SK-N-SH treated with all-trans-retinoic acid at 6 μM for 48 hours (cell line): Measurements from ENCODE around the gene CCNJ.

Experiments
- ATAC-seq: fragments of 200-7000 bp; cut with Tn5 transposase; 3 replicates; pipeline ENCODE4 v1.9.1; 2020; ENCODE audit warnings: mild to moderate bottlenecking, moderate library complexity
- ARNTL ChIP-seq: fragments of 450-650 bp; formaldehyde crosslinking; IDR thresholded peaks from 2 replicates; pipeline ENCODE4 v1.5.0; 2020; ENCODE audit warnings: low read depth, mild to moderate bottlenecking, moderate library complexity, borderline replicate concordance
- BACH2 ChIP-seq: fragments of 250-450 bp; sonication (Bioruptor Pico); IDR thresholded peaks from 2 replicates; pipeline ENCODE4 v1.9.0; 2021; ENCODE audit warnings: mild to moderate bottlenecking, borderline replicate concordance
- CSDC2 ChIP-seq: fragments of 250-450 bp; sonication (Bioruptor Pico); IDR thresholded peaks from 2 replicates; pipeline ENCODE4 v1.5.0; 2020; ENCODE audit warnings: mild to moderate bottlenecking, moderate library complexity
- ESRRG ChIP-seq: fragments of 250-450 bp; sonication (Bioruptor Pico); IDR thresholded peaks from 2 replicates; pipeline ENCODE4 v1.6.1; 2021; ENCODE audit warnings: mild to moderate bottlenecking
- ISL1 ChIP-seq: fragments of 250-450 bp; sonication (Bioruptor Pico); IDR thresholded peaks from 2 replicates; pipeline ENCODE4 v2.1.2; 2022; ENCODE audit warnings: mild to moderate bottlenecking, moderate library complexity
- OSR1 ChIP-seq: fragments of 250-450 bp; sonication (Bioruptor Pico); IDR thresholded peaks from 2 replicates; pipeline ENCODE4 v1.8.0; 2022; ENCODE audit warnings: moderate library complexity, mild to moderate bottlenecking, inconsistent platforms
- PPARA ChIP-seq: fragments of 250-450 bp; sonication (Bioruptor Pico); IDR thresholded peaks from 2 replicates; pipeline ENCODE4 v1.5.0; 2020; ENCODE audit warnings: mild to moderate bottlenecking, borderline replicate concordance
- RARB ChIP-seq: fragments of 250-450 bp; sonication (Bioruptor Pico); IDR thresholded peaks from 2 replicates; pipeline ENCODE4 v1.8.0; 2021; ENCODE audit warnings: mild to moderate bottlenecking, moderate library complexity
- TCF4 ChIP-seq: fragments of 250-450 bp; sonication (Bioruptor Pico); IDR thresholded peaks from 2 replicates; pipeline ENCODE4 v1.8.0; 2021; ENCODE audit warnings: mild to moderate bottlenecking, moderate library complexity, borderline replicate concordance
- TOX ChIP-seq: fragments of 250-450 bp; sonication (Bioruptor Pico); IDR thresholded peaks from 2 replicates; pipeline ENCODE4 v1.8.0; 2021; ENCODE audit warnings: mild to moderate bottlenecking, moderate library complexity, borderline replicate concordance
- ZC3H10 ChIP-seq: fragments of 250-450 bp; sonication (Bioruptor Pico); IDR thresholded peaks from 2 replicates; pipeline ENCODE4 v1.5.1; 2021; ENCODE audit warnings: mild to moderate bottlenecking, moderate library complexity
- ZFP3 ChIP-seq: fragments of 250-450 bp; sonication (Bioruptor Pico); IDR thresholded peaks from 2 replicates; pipeline ENCODE4 v1.5.0; 2020; ENCODE audit warnings: mild to moderate bottlenecking, moderate library complexity
- ZFP30 ChIP-seq: fragments of 450-650 bp; formaldehyde crosslinking; IDR thresholded peaks from 2 replicates; pipeline ENCODE4 v1.5.0; 2022; ENCODE audit warnings: mild to moderate bottlenecking, moderate library complexity
- ZNF565 ChIP-seq: fragments of 450-650 bp; formaldehyde crosslinking; conservative IDR thresholded peaks from 2 replicates; pipeline ENCODE4 v1.5.0; 2020; ENCODE audit warnings: low read depth, mild to moderate bottlenecking, moderate library complexity
- ZNF70 ChIP-seq: fragments of 450-650 bp; formaldehyde crosslinking; IDR thresholded peaks from 2 replicates; pipeline ENCODE4 v1.5.0; 2020; ENCODE audit warnings: mild to moderate bottlenecking, moderate library complexity
- ZNF8 ChIP-seq: fragments of 450-650 bp; formaldehyde crosslinking; IDR thresholded peaks from 2 replicates; pipeline ENCODE4 v1.5.0; 2020; ENCODE audit warnings: mild to moderate bottlenecking, moderate library complexity
- TF ChIP-seq, protein P1 (sequence below): fragments of 250-450 bp; sonication (Bioruptor Pico); IDR thresholded peaks from 2 replicates; pipeline ENCODE4 v1.8.0; 2020; ENCODE audit warnings: mild to moderate bottlenecking, moderate library complexity, borderline replicate concordance
- TF ChIP-seq, protein P2 (sequence below): fragments of 250-450 bp; sonication (Bioruptor Pico); IDR thresholded peaks from 2 replicates; pipeline ENCODE4 v1.5.1; 2021; ENCODE audit warnings: mild to moderate bottlenecking, moderate library complexity
- TF ChIP-seq, protein P3 (sequence below): fragments of 250-450 bp; sonication (Bioruptor Pico); IDR thresholded peaks from 2 replicates; pipeline ENCODE4 v1.5.1; 2020; ENCODE audit warnings: low read depth, mild to moderate bottlenecking, moderate library complexity
- TF ChIP-seq, protein P4 (sequence below): fragments of 250-450 bp; sonication (Bioruptor Pico); IDR thresholded peaks from 2 replicates; pipeline ENCODE4 v1.8.0; 2021; ENCODE audit warnings: low read depth, mild to moderate bottlenecking, moderate library complexity, borderline replicate concordance

CCNJ gene

DNA sequence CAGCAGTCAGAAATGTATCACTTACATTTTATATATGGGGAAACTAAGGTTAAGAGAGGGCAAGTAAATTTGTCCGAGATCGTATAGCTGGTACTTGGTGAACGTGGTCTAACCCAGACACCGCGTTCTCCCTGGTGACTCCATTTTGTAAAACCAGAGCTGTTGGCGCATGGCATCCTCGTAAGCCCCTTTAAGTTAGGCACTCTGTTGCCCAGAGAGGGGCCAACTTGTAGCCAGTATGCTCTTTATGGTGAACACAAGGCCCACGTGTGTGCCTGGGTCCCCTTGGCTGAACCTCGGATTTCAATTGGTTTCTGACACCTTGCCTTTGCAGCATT lies 47.0 kb downstream of the CCNJ start:
- no peak for TF ChIP-seq ZNF70 (CRISPR knock-in tag)
- TF ChIP-seq ARNTL, result no peak
- TF ChIP-seq ZNF8, result no peak
- TF ChIP-seq, protein P1, sequence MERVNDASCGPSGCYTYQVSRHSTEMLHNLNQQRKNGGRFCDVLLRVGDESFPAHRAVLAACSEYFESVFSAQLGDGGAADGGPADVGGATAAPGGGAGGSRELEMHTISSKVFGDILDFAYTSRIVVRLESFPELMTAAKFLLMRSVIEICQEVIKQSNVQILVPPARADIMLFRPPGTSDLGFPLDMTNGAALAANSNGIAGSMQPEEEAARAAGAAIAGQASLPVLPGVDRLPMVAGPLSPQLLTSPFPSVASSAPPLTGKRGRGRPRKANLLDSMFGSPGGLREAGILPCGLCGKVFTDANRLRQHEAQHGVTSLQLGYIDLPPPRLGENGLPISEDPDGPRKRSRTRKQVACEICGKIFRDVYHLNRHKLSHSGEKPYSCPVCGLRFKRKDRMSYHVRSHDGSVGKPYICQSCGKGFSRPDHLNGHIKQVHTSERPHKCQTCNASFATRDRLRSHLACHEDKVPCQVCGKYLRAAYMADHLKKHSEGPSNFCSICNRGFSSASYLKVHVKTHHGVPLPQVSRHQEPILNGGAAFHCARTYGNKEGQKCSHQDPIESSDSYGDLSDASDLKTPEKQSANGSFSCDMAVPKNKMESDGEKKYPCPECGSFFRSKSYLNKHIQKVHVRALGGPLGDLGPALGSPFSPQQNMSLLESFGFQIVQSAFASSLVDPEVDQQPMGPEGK (CRISPR knock-in tag), result no peak
- TF ChIP-seq, protein P2, sequence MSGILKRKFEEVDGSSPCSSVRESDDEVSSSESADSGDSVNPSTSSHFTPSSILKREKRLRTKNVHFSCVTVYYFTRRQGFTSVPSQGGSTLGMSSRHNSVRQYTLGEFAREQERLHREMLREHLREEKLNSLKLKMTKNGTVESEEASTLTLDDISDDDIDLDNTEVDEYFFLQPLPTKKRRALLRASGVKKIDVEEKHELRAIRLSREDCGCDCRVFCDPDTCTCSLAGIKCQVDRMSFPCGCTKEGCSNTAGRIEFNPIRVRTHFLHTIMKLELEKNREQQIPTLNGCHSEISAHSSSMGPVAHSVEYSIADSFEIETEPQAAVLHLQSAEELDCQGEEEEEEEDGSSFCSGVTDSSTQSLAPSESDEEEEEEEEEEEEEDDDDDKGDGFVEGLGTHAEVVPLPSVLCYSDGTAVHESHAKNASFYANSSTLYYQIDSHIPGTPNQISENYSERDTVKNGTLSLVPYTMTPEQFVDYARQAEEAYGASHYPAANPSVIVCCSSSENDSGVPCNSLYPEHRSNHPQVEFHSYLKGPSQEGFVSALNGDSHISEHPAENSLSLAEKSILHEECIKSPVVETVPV (CRISPR knock-in tag), result peak; percentile 41; the same call in 1 of the 2 replicates
- TF ChIP-seq ESRRG, result no peak
- TF ChIP-seq ZC3H10 (CRISPR knock-in tag), result no peak
- ATAC-seq, result no peak

DNA sequence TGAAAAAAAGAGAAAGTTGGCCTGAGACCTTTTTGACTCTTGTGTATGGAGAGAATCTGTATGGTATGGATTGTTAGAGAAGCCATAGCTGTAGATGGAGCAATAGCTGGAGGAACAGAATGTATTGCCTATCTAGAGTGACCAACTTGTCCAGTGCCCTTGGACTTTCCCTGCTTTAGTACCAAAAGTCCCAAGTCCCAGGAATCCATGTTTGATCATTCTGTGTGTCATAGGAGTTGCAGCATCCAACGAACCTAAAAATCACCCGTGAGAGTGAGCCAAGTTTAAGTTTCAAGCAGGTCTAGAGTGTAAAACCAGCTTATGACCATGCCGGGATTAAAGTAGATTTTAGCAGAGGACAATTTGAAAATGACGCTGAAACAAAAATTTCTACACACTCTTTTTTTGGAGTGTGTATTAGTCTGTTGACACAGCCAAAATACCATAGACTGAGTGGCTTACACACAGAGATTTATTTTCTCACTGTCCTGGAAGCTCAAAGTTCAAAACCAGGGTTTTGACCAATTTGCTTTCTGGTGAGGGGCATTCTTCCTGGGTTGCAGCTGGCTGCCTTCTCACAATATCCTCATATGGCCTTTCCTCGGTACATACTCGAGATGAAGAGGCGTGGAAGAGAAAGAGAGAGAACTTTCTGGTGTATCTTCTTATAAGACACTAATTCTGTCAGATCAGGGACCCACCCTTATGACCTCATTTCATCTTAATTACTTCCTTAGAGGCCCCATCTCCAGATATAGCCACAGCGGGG lies 49.8 kb downstream of the CCNJ start:
- no peak for TF ChIP-seq ZNF70 (CRISPR knock-in tag)
- no peak for ATAC-seq

DNA sequence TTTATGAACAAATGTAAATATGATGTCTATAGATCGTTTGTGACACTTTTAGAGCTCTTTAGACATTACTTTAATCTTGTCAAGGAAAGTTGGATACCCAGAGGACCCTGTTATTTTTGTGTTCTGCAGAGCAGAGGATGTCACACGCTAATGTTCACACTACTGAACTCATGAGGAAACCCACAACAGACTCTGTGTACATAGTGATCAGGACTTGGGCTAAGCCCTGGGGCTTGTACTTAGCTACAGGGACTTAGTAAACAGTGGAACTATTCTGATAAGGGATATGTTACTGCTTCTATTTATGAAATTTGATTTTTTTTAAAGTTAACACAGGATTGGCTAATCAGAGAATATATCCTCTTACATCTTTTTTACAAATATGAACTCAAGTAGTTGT lies 50.6 kb downstream of the CCNJ start:
- TF ChIP-seq TOX (CRISPR knock-in tag) (no peak), ZC3H10 (CRISPR knock-in tag) (no peak), OSR1 (CRISPR knock-in tag) (no peak), ARNTL (no peak), RARB (CRISPR knock-in tag) (no peak), ZFP3 (CRISPR knock-in tag) (no peak), CSDC2 (CRISPR knock-in tag) (no peak), ZNF565 (no peak), ZFP30 (CRISPR knock-in tag) (no peak), ZNF8 (no peak), BACH2 (CRISPR knock-in tag) (no peak), TCF4 (no peak), ISL1 (CRISPR knock-in tag) (no peak), PPARA (CRISPR knock-in tag) (no peak)
- TF ChIP-seq, protein P2 (CRISPR knock-in tag), result no peak
- TF ChIP-seq, protein P3, sequence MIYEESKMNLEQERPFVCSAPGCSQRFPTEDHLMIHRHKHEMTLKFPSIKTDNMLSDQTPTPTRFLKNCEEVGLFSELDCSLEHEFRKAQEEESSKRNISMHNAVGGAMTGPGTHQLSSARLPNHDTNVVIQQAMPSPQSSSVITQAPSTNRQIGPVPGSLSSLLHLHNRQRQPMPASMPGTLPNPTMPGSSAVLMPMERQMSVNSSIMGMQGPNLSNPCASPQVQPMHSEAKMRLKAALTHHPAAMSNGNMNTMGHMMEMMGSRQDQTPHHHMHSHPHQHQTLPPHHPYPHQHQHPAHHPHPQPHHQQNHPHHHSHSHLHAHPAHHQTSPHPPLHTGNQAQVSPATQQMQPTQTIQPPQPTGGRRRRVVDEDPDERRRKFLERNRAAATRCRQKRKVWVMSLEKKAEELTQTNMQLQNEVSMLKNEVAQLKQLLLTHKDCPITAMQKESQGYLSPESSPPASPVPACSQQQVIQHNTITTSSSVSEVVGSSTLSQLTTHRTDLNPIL (CRISPR knock-in tag), result no peak
- TF ChIP-seq, protein P4, sequence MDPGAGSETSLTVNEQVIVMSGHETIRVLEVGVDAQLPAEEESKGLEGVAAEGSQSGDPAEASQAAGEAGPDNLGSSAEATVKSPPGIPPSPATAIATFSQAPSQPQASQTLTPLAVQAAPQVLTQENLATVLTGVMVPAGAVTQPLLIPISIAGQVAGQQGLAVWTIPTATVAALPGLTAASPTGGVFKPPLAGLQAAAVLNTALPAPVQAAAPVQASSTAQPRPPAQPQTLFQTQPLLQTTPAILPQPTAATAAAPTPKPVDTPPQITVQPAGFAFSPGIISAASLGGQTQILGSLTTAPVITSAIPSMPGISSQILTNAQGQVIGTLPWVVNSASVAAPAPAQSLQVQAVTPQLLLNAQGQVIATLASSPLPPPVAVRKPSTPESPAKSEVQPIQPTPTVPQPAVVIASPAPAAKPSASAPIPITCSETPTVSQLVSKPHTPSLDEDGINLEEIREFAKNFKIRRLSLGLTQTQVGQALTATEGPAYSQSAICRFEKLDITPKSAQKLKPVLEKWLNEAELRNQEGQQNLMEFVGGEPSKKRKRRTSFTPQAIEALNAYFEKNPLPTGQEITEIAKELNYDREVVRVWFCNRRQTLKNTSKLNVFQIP, result no peak
- TF ChIP-seq, protein P1 (CRISPR knock-in tag), result no peak
- no peak for ATAC-seq
